IPS DF 6.9 (cell line): ENCODE data around the gene WDR81.
A peak's percentile ranks its signal among the peaks of the same experiment; 100 is the strongest.

Source experiments
- DNase-seq: peaks from one replicate; pipeline ENCODE4 v3.0.0-alpha.2; 2013; ENCODE audit warnings: low read depth, low spot score
- H3K27ac ChIP-seq: one replicate; pipeline ENCODE4 v1.5.1; 2013; ENCODE audit warnings: low read length, control low read depth
- H3K27me3 ChIP-seq: 2 replicates; pipeline ENCODE4 v1.6.1; 2013; ENCODE audit warnings: mild to moderate bottlenecking, low read length; ENCODE audit not compliant: control insufficient read depth, insufficient read depth
- H3K36me3 ChIP-seq: 2 replicates; pipeline ENCODE4 v1.6.1; 2013; ENCODE audit warnings: low read length; ENCODE audit not compliant: control insufficient read depth, insufficient read depth
- H3K4me1 ChIP-seq: 2 replicates; pipeline ENCODE4 v1.6.1; 2013; ENCODE audit warnings: low read length; ENCODE audit not compliant: control insufficient read depth, insufficient read depth
- H3K4me3 ChIP-seq: 2 replicates; pipeline ENCODE4 v1.5.1; 2013; ENCODE audit warnings: mild to moderate bottlenecking, low read length
- H3K9me3 ChIP-seq: 2 replicates; pipeline ENCODE4 v1.6.1; 2013; ENCODE audit warnings: low read length, inconsistent platforms; ENCODE audit not compliant: control insufficient read depth, insufficient read depth
- WGBS: extraction: QIAGEN DNeasy Blood & Tissue Kit; methylation state at CpG from one replicate; pipeline ENCODE4 v1.1.7; 2013; ENCODE audit warnings: mixed read lengths, missing lambda C conversion rate; ENCODE audit not compliant: insufficient read length, insufficient coverage; 5-methylcytosine and 5-hydroxymethylcytosine counted together

Gene WDR81

GRCh38 chr17:1713160-1713877 lies 11.2 kb upstream of the WDR81 start:
- Histone ChIP-seq H3K4me3 (no peak overlapping the region), H3K9me3 (no peaks in the 10 kb centered on the region), H3K27ac (no peak overlapping the region), H3K27me3 (no peaks in the 10 kb centered on the region), H3K36me3 (no peaks in the 10 kb centered on the region; the same call in 1 of the 2 replicates), H3K4me1 (peaks cover 2% of the 10 kb centered on the region)
- DNase-seq, result no peak
- WGBS, result no CpG with 5 or more reads among the region's 10 CpGs

DNA sequence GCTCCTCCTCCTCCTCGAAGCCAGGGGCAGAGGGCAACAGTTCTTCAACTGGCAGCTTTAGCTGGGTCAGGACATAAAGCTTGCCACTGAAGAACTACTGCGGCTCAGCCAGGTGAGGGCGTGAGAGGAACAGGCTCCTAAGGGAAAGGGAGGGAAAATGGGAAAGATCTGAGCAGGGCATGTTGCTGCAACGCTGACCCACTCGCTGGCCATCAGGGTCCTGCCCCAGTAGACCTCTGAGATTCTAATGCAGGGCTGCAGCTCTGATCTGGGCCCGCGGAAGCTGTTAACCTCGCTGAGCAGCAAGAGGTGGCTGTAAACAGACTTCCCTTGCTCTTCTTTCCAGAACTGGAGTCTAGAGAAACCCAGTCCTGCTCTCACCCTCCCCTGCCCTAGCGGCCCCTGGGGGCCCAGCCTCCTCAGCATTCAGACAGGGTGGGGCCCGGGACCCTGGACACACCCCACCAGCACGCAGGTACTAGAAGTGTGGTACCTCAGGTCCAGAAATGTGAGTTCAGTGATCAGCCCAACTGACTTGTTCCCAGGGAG lies 10.6 kb upstream of the WDR81 start:
- H3K9me3 ChIP-seq, result no peaks in the 10 kb centered on the region
- DNase-seq, result no peak
- H3K36me3 ChIP-seq, result no peaks in the 10 kb centered on the region; the same call in 1 of the 2 replicates
- H3K4me3 ChIP-seq, result peak overlapping the region; percentile 70; the same call in 1 of the 2 replicates
- H3K27me3 ChIP-seq, result no peaks in the 10 kb centered on the region
- no CpG with 5 or more reads among the region's 11 CpGs for WGBS
- H3K27ac ChIP-seq, result no peak overlapping the region
- H3K4me1 ChIP-seq, result peaks cover 2% of the 10 kb centered on the region

DNA sequence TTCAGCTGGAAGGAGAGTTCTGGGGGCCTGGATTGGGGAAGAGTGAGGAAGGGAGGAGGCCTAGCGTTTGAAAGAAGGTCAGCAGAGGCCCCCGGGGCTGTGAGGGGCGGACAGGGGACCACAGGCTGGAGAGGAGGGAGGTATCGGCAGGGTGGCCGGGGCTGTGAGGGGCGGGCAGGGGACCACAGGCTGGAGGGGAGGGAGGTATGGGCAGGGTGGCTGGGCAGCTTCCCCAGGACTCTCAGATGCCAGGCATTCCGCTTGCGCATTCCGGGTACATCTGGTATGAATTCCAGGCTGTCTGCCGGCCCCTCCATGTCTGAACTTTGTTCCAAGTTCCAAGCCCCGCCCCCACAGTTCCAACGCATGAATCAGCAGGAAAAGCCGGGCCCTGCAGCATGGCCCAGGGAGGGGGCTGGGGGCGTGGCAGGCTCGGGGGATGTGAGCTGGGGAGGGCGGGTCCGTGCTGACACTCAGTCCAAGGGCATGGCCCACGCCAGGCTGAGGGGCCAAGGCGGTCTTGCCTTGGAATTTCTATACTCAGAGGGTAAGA lies 10.0 kb upstream of the WDR81 start:
- WGBS, result no CpG with 5 or more reads among the region's 19 CpGs
- H3K4me1 ChIP-seq, result peaks cover 2% of the 10 kb centered on the region
- no peaks in the 10 kb centered on the region for H3K27me3 ChIP-seq
- peak overlapping the region; percentile 70; the same call in 1 of the 2 replicates for H3K4me3 ChIP-seq
- no peaks in the 10 kb centered on the region; the same call in 1 of the 2 replicates for H3K36me3 ChIP-seq
- H3K27ac ChIP-seq, result no peak overlapping the region
- H3K9me3 ChIP-seq, result no peaks in the 10 kb centered on the region
- DNase-seq, result peak; percentile 82

DNA sequence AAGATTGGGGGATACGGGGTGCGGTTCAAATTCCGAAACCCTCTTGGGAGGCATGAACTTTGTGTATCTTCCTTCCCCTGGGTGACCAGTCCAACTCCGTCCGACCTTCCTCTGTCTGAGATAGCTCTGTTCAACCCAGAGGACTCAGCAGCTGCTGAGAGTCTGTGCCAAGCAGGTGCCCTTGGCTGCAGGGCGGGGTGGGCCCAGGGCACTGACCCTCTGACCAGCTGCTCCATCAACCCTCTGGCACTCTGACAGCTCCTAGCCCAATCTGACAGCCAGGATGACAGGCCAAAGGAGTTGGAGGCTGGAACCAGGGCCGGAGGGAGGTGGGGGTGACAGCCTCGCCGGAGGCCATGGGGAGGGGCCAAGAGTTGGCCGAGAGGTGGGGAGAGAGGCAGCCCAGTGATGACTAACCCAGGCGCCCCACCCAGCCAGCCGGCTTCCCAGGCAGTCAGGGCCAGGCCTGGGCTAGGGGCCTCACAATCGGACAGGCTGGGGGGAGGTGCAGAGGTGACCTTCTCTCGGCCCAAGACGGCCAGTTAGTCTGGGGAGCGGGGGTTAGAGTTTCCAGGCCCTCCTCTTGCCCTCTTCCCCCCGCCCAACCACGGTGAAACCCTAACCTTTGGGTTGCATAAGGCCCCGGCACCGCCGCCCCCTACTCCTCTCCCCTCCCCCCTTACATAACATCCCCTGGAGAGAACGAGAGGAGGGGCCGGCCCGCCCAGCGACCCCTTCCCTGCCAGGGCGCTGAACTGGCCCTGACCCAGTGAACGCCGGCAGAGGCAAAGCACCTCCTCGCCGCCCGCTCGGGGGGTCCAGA lies 9.3 kb upstream of the WDR81 start:
- Histone ChIP-seq H3K27me3 (no peaks in the 10 kb centered on the region), H3K4me3 (peak overlapping the region; percentile 70; the same call in 1 of the 2 replicates), H3K36me3 (no peaks in the 10 kb centered on the region; the same call in 1 of the 2 replicates), H3K27ac (no peak overlapping the region), H3K4me1 (peaks cover 2% of the 10 kb centered on the region), H3K9me3 (no peaks in the 10 kb centered on the region)
- no CpG with 5 or more reads among the region's 32 CpGs for WGBS
- no peak for DNase-seq

DNA sequence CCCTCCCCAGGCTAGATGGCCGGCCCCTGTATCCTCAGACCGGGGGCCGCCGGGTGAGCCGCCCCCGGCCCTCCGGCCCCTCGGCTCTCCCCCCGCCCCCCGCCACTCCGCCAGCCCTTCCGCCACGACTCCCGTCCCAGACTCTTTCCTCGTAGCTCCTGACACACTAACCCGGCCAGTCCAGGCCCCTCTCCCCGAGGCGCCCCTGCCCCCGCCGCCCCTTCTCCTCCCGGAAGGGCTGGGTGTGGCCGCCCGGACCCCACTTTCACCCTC lies 8.8 kb upstream of the WDR81 start:
- no peak for DNase-seq
- H3K27ac ChIP-seq, result no peak overlapping the region
- peaks cover 2% of the 10 kb centered on the region for H3K4me1 ChIP-seq
- no peaks in the 10 kb centered on the region for H3K9me3 ChIP-seq
- H3K27me3 ChIP-seq, result no peaks in the 10 kb centered on the region
- H3K4me3 ChIP-seq, result peak overlapping the region; percentile 70; the same call in 1 of the 2 replicates
- no peaks in the 10 kb centered on the region for H3K36me3 ChIP-seq
- WGBS, result no CpG with 5 or more reads among the region's 23 CpGs

- no peaks in the 10 kb centered on the region for H3K27me3 ChIP-seq
- H3K4me3 ChIP-seq, result peak overlapping the region; percentile 70; the same call in 1 of the 2 replicates
- peaks cover 2% of the 10 kb centered on the region for H3K4me1 ChIP-seq
- WGBS, result no CpG with 5 or more reads among the region's 70 CpGs
- H3K36me3 ChIP-seq, result no peaks in the 10 kb centered on the region
- no peak overlapping the region for H3K27ac ChIP-seq
- no peaks in the 10 kb centered on the region for H3K9me3 ChIP-seq
- peak; percentile 99 for DNase-seq
Observed at GRCh38 chr17:1716076-1716911, 8.2 kb upstream of the WDR81 start.

GRCh38 chr17:1716912-1717695 lies 7.4 kb upstream of the WDR81 start:
- Histone ChIP-seq H3K27ac (no peak overlapping the region), H3K4me1 (peaks cover 2% of the 10 kb centered on the region), H3K9me3 (no peaks in the 10 kb centered on the region), H3K36me3 (no peaks in the 10 kb centered on the region), H3K4me3 (peak overlapping the region; percentile 52; the same call in 1 of the 2 replicates), H3K27me3 (no peaks in the 10 kb centered on the region)
- DNase-seq, result peak; percentile 99
- no CpG with 5 or more reads among the region's 13 CpGs for WGBS

- H3K4me3 ChIP-seq, result no peak overlapping the region
- no peaks in the 10 kb centered on the region for H3K36me3 ChIP-seq
- no CpG with 5 or more reads among the region's 19 CpGs for WGBS
- H3K4me1 ChIP-seq, result peaks cover 2% of the 10 kb centered on the region
- H3K27me3 ChIP-seq, result no peaks in the 10 kb centered on the region
- no peak for DNase-seq
- H3K9me3 ChIP-seq, result no peaks in the 10 kb centered on the region
- H3K27ac ChIP-seq, result no peak overlapping the region
Observed at GRCh38 chr17:1718362-1719165, 5.9 kb upstream of the WDR81 start.

- Histone ChIP-seq H3K36me3 (no peaks in the 10 kb centered on the region; the same call in 1 of the 2 replicates), H3K9me3 (no peaks in the 10 kb centered on the region), H3K27ac (no peak overlapping the region), H3K4me1 (no peaks in the 10 kb centered on the region; the same call in 1 of the 2 replicates), H3K4me3 (no peak overlapping the region), H3K27me3 (no peaks in the 10 kb centered on the region)
- WGBS, result no CpG with 5 or more reads among the region's 11 CpGs
- no peak for DNase-seq
Observed at GRCh38 chr17:1720856-1721386, 3.6 kb upstream of the WDR81 start.
